HepG2 (cell line): ENCODE results near the gene SLC8A2. TPM values are rescaled to one million over a fixed set of nuclear protein-coding genes. Genes with fewer than 3 reads are reported as not detected.
A peak's percentile ranks its signal among the peaks of the same experiment; 100 is the strongest.

Experiments
- CHD2 ChIP-seq: IDR thresholded peaks from 2 replicates; pipeline ENCODE4 v1.6.1; 2011; ENCODE audit warnings: low read depth, low read length, improper control_type of control experiment
- CREB1 ChIP-seq, 2 experiments: fragments of 450-650 bp in 1 of 2; IDR thresholded peaks; 2 replicates each; pipeline ENCODE4 v1.6.1; 2016 to 2017; ENCODE audit warnings: control low read depth in 1 of 2, mild to moderate bottlenecking in 1 of 2, missing compliant biosample characterization in 1 of 2, missing genetic modification characterization in 1 of 2
- MED1 ChIP-seq: sonication (generic); formaldehyde crosslinking; IDR thresholded peaks from 2 replicates; pipeline ENCODE4 v1.4.0; 2020; ENCODE audit warnings: missing genetic modification reagents
- NR2F2 ChIP-seq: IDR thresholded peaks from 2 replicates; pipeline ENCODE4 v1.6.1; 2012; ENCODE audit warnings: low read depth, inconsistent platforms, borderline replicate concordance
- PPARG ChIP-seq: conservative IDR thresholded peaks from 2 replicates; pipeline ENCODE4 v1.6.1; 2016; ENCODE audit warnings: missing biosample characterization, missing genetic modification reagents
- RFX1 ChIP-seq: fragments of 450-650 bp; IDR thresholded peaks from 2 replicates; pipeline ENCODE4 v1.6.1; 2017
- SCMH1 ChIP-seq: sonication (generic); formaldehyde crosslinking; IDR thresholded peaks from 2 replicates; pipeline ENCODE4 v1.9.0; 2021; ENCODE audit warnings: missing genetic modification reagents, mild to moderate bottlenecking, borderline replicate concordance
- SMC3 ChIP-seq: IDR thresholded peaks from 2 replicates; pipeline ENCODE4 v1.6.1; 2011; ENCODE audit warnings: low read length, improper control_type of control experiment
- STAT5B ChIP-seq: sonication (generic); formaldehyde crosslinking; IDR thresholded peaks from 2 replicates; pipeline ENCODE4 v1.4.0; 2020; ENCODE audit warnings: missing genetic modification reagents
- THAP11 ChIP-seq: IDR thresholded peaks from 2 replicates; pipeline ENCODE4 v1.6.1; 2016; ENCODE audit warnings: missing biosample characterization, missing genetic modification reagents
- ZC3H4 ChIP-seq: sonication (generic); formaldehyde crosslinking; IDR thresholded peaks from 2 replicates; pipeline ENCODE4 v1.4.0; 2020; ENCODE audit warnings: missing genetic modification reagents, borderline replicate concordance
- ZNF607 ChIP-seq: sonication (generic); formaldehyde crosslinking; IDR thresholded peaks from 2 replicates; pipeline ENCODE4 v1.5.1; 2020; ENCODE audit warnings: missing genetic modification reagents, mild to moderate bottlenecking, borderline replicate concordance
- ZNF724P ChIP-seq: sonication (generic); formaldehyde crosslinking; IDR thresholded peaks from 2 replicates; pipeline ENCODE4 v1.8.0; 2022; ENCODE audit warnings: missing genetic modification reagents, borderline replicate concordance
- polyA plus RNA-seq, 8 experiments: library from polyadenylated mRNA; depleted of rRNA in 3 of 8; stranded (reverse) in 7 of 8; unstranded in 1 of 8; fragments of >200 nt; fragmentation: Illumina TruSeq in 4 of 8; extraction: Trizol in 4 of 8; gene quantifications; 2 replicates each; pipeline versions ENCODE4 v1.2.1 to v1.2.3, GENCODE V29; 2011 to 2016; ENCODE audit warnings: low read depth in 4 of 8, missing spikeins in 1 of 8, mixed read lengths in 1 of 8; ENCODE audit not compliant: insufficient read depth in 1 of 8
- total RNA-seq, 5 experiments: library from RNA; depleted of rRNA; stranded (reverse); fragments of >200 nt; fragmentation: Illumina TruSeq; extraction: Trizol; gene quantifications; 2 replicates each; pipeline ENCODE4 v1.2.3, GENCODE V29; 2016; ENCODE audit warnings: low read depth in 1 of 5
- TF ChIP-seq, protein P1 (sequence below): sonication (generic); formaldehyde crosslinking; IDR thresholded peaks from 2 replicates; pipeline ENCODE4 v1.8.1; 2022; ENCODE audit warnings: low read depth, mild to moderate bottlenecking, missing genetic modification reagents
- TF ChIP-seq, protein P2 (sequence below), 2 experiments: sonication (generic) in 1 of 2; formaldehyde crosslinking in 1 of 2; IDR thresholded peaks; 2 replicates each; pipeline versions ENCODE4 v1.5.1 to v1.6.1; 2011 to 2020; ENCODE audit warnings: borderline replicate concordance in 1 of 2, low read depth in 1 of 2, low read length in 1 of 2, mild to moderate bottlenecking in 1 of 2, missing genetic modification reagents in 1 of 2, moderate library complexity in 1 of 2
- TF ChIP-seq, protein P3 (sequence below): sonication (generic); formaldehyde crosslinking; IDR thresholded peaks from 2 replicates; pipeline ENCODE4 v1.4.0; 2020; ENCODE audit warnings: missing genetic modification reagents
- TF ChIP-seq, protein P4 (sequence below), 2 experiments: IDR thresholded peaks; 2 replicates each; pipeline ENCODE4 v1.6.1; 2011 to 2012; ENCODE audit warnings: low read length in 2 of 2, borderline replicate concordance in 1 of 2, low read depth in 1 of 2, mild to moderate bottlenecking in 1 of 2, moderate library complexity in 1 of 2

SLC8A2 gene
- total and polyA plus RNA-seq, 2 of the 13 experiments (the other 11 are each of a cell fraction or from before 2014, with no cell fraction given) = 0.02 TPM; not detected in 1

DNA sequence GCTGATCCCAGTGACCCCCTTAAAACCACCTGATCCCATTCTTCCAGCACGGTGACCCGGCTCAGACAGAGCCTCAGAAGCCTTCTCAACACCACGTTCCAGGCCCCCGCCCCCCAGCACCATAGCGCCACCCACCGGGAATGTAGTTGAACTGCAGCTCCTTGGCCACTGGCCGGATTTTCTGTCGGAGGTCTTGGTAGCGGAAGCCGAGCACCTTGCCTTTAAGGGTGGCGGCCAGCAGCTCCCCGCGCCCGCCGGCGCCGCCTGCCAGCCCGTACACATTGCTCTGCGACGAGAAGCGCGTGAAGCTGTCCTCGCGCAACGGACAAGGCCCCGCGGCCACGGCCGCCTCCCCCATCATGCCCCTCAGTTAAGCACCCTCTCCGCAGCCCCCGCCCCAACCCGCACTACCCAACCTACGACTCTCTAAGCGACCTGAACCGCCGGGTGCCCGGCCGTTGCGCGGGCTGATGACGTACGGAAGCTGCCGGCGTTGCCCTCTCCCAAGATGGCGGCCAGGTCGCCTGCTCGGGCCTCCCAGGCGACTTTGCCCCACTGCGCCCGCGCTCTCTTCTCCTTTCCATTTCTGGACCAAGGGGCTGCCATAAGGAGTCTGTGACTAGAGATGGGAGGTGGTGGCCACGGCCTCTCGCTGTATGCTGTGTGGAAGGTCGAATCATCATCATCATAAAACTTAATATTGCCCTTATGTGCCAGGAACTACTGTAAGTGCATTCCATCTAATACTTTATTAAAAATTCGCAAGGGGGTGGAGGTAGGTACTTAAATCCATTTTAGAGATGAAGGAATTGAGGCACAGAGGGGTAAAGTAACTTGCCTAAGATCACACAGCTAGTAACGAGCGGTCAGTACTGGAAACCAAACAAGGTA, 12.4 kb upstream of the SLC8A2 start, which contains the start of gene KPTN (continued):
- TF ChIP-seq, protein P1, sequence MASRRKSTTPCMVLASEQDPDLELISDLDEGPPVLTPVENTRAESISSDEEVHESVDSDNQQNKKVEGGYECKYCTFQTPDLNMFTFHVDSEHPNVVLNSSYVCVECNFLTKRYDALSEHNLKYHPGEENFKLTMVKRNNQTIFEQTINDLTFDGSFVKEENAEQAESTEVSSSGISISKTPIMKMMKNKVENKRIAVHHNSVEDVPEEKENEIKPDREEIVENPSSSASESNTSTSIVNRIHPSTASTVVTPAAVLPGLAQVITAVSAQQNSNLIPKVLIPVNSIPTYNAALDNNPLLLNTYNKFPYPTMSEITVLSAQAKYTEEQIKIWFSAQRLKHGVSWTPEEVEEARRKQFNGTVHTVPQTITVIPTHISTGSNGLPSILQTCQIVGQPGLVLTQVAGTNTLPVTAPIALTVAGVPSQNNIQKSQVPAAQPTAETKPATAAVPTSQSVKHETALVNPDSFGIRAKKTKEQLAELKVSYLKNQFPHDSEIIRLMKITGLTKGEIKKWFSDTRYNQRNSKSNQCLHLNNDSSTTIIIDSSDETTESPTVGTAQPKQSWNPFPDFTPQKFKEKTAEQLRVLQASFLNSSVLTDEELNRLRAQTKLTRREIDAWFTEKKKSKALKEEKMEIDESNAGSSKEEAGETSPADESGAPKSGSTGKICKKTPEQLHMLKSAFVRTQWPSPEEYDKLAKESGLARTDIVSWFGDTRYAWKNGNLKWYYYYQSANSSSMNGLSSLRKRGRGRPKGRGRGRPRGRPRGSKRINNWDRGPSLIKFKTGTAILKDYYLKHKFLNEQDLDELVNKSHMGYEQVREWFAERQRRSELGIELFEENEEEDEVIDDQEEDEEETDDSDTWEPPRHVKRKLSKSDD (CRISPR knock-in tag) = peak; percentile 95
- TF ChIP-seq MED1 (CRISPR knock-in tag) = peak; percentile 40; the same call in 1 of the 2 replicates
- peak; percentile 89 for TF ChIP-seq THAP11 (CRISPR knock-in tag)
- peak; percentile 29; the same call in 1 of the 2 replicates for TF ChIP-seq SMC3
- TF ChIP-seq STAT5B (CRISPR knock-in tag) = no peak
- TF ChIP-seq RFX1 = no peak
- no peak for TF ChIP-seq CHD2
- TF ChIP-seq, protein P2, sequence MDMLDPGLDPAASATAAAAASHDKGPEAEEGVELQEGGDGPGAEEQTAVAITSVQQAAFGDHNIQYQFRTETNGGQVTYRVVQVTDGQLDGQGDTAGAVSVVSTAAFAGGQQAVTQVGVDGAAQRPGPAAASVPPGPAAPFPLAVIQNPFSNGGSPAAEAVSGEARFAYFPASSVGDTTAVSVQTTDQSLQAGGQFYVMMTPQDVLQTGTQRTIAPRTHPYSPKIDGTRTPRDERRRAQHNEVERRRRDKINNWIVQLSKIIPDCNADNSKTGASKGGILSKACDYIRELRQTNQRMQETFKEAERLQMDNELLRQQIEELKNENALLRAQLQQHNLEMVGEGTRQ (IDR thresholded peaks at IDR 0.05; ENCODE audit: low read depth, low read length) = no peak
- TF ChIP-seq, protein P2 (CRISPR knock-in tag; IDR thresholded peaks at IDR 0.05; ENCODE audit: borderline replicate concordance) = no peak
- peak; percentile 73; the same call in 1 of the 2 replicates for TF ChIP-seq ZNF607 (CRISPR knock-in tag)
- TF ChIP-seq, protein P3, sequence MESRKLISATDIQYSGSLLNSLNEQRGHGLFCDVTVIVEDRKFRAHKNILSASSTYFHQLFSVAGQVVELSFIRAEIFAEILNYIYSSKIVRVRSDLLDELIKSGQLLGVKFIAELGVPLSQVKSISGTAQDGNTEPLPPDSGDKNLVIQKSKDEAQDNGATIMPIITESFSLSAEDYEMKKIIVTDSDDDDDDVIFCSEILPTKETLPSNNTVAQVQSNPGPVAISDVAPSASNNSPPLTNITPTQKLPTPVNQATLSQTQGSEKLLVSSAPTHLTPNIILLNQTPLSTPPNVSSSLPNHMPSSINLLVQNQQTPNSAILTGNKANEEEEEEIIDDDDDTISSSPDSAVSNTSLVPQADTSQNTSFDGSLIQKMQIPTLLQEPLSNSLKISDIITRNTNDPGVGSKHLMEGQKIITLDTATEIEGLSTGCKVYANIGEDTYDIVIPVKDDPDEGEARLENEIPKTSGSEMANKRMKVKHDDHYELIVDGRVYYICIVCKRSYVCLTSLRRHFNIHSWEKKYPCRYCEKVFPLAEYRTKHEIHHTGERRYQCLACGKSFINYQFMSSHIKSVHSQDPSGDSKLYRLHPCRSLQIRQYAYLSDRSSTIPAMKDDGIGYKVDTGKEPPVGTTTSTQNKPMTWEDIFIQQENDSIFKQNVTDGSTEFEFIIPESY (CRISPR knock-in tag) = no peak
- TF ChIP-seq SCMH1 (CRISPR knock-in tag) = no peak
- TF ChIP-seq, protein P4, sequence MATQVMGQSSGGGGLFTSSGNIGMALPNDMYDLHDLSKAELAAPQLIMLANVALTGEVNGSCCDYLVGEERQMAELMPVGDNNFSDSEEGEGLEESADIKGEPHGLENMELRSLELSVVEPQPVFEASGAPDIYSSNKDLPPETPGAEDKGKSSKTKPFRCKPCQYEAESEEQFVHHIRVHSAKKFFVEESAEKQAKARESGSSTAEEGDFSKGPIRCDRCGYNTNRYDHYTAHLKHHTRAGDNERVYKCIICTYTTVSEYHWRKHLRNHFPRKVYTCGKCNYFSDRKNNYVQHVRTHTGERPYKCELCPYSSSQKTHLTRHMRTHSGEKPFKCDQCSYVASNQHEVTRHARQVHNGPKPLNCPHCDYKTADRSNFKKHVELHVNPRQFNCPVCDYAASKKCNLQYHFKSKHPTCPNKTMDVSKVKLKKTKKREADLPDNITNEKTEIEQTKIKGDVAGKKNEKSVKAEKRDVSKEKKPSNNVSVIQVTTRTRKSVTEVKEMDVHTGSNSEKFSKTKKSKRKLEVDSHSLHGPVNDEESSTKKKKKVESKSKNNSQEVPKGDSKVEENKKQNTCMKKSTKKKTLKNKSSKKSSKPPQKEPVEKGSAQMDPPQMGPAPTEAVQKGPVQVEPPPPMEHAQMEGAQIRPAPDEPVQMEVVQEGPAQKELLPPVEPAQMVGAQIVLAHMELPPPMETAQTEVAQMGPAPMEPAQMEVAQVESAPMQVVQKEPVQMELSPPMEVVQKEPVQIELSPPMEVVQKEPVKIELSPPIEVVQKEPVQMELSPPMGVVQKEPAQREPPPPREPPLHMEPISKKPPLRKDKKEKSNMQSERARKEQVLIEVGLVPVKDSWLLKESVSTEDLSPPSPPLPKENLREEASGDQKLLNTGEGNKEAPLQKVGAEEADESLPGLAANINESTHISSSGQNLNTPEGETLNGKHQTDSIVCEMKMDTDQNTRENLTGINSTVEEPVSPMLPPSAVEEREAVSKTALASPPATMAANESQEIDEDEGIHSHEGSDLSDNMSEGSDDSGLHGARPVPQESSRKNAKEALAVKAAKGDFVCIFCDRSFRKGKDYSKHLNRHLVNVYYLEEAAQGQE (IDR thresholded peaks at IDR 0.05; ENCODE audit: borderline replicate concordance in 1 of 2, low read depth in 1 of 2, low read length in 2 of 2) = peak in 1 of 2 experiments; percentile 50; a peak in 1 of 4 replicates
- TF ChIP-seq CREB1 (IDR thresholded peaks at IDR 0.05) = peak; percentile 99
- peak; percentile 100 for TF ChIP-seq CREB1 (CRISPR knock-in tag; IDR thresholded peaks at IDR 0.05)
- no peak; the same call in 1 of the 2 replicates for TF ChIP-seq ZC3H4
- TF ChIP-seq NR2F2 = no peak
- no peak; the same call in 1 of the 2 replicates for TF ChIP-seq PPARG (CRISPR knock-in tag)
- no peak for TF ChIP-seq ZNF724P (CRISPR knock-in tag)
